WTC11 (cell line): ENCODE measurements around the gene DHX57.

Experiments
- NFE2L1 ChIP-seq: sonication (generic); formaldehyde crosslinking; IDR thresholded peaks from 2 replicates; pipeline ENCODE4 v1.8.1; 2023; ENCODE audit warnings: missing genetic modification reagents
- ZNF416 ChIP-seq: fragments of 250-450 bp; sonication (Bioruptor Pico); IDR thresholded peaks from 2 replicates; pipeline ENCODE4 v1.9.0; 2021; ENCODE audit warnings: mild to moderate bottlenecking, inconsistent platforms
- TF ChIP-seq, protein P1 (sequence below): fragments of 200-600 bp; IDR thresholded peaks from 2 replicates; pipeline ENCODE4 v1.8.0; 2022; ENCODE audit warnings: antibody characterized with exemption
- TF ChIP-seq, protein P2 (sequence below): sonication (generic); formaldehyde crosslinking; IDR thresholded peaks from 2 replicates; pipeline ENCODE4 v1.8.0; 2022; ENCODE audit warnings: missing genetic modification reagents
- TF ChIP-seq, protein P3 (sequence below): sonication (generic); formaldehyde crosslinking; conservative IDR thresholded peaks from 2 replicates; pipeline ENCODE4 v1.8.1; 2022; ENCODE audit warnings: mild to moderate bottlenecking, missing genetic modification reagents

DNA sequence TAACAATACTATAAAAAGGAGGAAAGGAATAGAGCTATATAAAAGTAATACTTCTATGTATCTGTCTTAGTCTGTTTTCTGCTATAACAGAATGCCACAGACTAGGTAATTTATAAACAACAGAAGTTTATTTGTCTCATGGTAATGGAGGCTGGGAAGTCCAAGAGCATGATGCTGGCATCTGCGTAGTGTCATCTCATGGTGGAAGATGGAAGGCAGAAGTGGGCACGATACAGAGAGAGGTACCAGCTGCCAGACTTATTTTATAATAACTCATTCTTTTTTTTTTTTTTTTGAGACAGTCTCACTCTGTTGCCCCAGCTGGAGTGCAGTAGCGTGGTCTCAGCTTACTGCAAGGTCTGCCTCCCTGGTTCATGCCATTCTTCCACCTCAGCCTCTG is 4.3 kb downstream of the DHX57 start:
- TF ChIP-seq, protein P1, sequence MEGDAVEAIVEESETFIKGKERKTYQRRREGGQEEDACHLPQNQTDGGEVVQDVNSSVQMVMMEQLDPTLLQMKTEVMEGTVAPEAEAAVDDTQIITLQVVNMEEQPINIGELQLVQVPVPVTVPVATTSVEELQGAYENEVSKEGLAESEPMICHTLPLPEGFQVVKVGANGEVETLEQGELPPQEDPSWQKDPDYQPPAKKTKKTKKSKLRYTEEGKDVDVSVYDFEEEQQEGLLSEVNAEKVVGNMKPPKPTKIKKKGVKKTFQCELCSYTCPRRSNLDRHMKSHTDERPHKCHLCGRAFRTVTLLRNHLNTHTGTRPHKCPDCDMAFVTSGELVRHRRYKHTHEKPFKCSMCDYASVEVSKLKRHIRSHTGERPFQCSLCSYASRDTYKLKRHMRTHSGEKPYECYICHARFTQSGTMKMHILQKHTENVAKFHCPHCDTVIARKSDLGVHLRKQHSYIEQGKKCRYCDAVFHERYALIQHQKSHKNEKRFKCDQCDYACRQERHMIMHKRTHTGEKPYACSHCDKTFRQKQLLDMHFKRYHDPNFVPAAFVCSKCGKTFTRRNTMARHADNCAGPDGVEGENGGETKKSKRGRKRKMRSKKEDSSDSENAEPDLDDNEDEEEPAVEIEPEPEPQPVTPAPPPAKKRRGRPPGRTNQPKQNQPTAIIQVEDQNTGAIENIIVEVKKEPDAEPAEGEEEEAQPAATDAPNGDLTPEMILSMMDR, result no peak
- TF ChIP-seq NFE2L1, result no peak
- TF ChIP-seq, protein P2, sequence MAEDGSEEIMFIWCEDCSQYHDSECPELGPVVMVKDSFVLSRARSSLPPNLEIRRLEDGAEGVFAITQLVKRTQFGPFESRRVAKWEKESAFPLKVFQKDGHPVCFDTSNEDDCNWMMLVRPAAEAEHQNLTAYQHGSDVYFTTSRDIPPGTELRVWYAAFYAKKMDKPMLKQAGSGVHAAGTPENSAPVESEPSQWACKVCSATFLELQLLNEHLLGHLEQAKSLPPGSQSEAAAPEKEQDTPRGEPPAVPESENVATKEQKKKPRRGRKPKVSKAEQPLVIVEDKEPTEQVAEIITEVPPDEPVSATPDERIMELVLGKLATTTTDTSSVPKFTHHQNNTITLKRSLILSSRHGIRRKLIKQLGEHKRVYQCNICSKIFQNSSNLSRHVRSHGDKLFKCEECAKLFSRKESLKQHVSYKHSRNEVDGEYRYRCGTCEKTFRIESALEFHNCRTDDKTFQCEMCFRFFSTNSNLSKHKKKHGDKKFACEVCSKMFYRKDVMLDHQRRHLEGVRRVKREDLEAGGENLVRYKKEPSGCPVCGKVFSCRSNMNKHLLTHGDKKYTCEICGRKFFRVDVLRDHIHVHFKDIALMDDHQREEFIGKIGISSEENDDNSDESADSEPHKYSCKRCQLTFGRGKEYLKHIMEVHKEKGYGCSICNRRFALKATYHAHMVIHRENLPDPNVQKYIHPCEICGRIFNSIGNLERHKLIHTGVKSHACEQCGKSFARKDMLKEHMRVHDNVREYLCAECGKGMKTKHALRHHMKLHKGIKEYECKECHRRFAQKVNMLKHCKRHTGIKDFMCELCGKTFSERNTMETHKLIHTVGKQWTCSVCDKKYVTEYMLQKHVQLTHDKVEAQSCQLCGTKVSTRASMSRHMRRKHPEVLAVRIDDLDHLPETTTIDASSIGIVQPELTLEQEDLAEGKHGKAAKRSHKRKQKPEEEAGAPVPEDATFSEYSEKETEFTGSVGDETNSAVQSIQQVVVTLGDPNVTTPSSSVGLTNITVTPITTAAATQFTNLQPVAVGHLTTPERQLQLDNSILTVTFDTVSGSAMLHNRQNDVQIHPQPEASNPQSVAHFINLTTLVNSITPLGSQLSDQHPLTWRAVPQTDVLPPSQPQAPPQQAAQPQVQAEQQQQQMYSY, result no peak
- TF ChIP-seq, protein P3, sequence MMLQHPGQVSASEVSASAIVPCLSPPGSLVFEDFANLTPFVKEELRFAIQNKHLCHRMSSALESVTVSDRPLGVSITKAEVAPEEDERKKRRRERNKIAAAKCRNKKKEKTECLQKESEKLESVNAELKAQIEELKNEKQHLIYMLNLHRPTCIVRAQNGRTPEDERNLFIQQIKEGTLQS (CRISPR knock-in tag), result no peak
- no peak for TF ChIP-seq ZNF416 (CRISPR knock-in tag)
